GM13977 (cell line): ENCODE measurements around the gene SNRK.

ENCODE experiments used
- DNase-seq: peaks from one replicate; pipeline ENCODE4 v3.0.0; 2012; ENCODE audit warnings: low spot score
- in situ Hi-C: fragments of 300-500 bp; cut with MboI; formaldehyde crosslinking; loops from one replicate; pipeline ENCODE4 v1.12.0; 2022; ENCODE audit warnings: low sequenced_read_pairs, low pct_unique_long_range_greater_than_20kb, mixed read lengths, inconsistent platforms; ENCODE audit not compliant: unreplicated experiment
- TF ChIP-seq, protein P1 (sequence below): IDR thresholded peaks from 2 replicates; pipeline ENCODE4 v1.5.1; 2012; ENCODE audit warnings: mild to moderate bottlenecking, control low read depth; ENCODE audit not compliant: insufficient read depth; ENCODE audit errors: extremely low read depth, missing control alignments

SNRK gene

DNA sequence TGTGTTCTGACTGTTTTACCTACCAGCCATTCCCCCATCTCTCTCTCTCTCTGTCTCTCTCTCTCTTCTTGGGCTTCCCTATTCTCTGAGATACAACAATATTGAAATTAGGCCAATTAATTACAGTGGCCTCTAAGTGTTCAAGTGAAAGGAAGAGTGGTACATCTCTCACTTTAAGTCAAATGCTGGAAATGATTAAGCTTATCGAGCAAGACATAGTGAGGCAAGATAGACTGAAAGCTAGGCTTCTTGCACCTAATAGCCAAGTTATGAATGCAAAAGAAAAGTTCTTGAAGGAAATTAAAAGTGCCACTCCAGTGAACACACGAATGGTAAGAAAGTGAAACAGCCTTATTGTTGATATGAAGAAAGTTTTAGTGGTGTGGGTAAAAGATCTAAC lies 21.3 kb downstream of the SNRK start:
- DNase-seq, result no peak
- TF ChIP-seq, protein P1, sequence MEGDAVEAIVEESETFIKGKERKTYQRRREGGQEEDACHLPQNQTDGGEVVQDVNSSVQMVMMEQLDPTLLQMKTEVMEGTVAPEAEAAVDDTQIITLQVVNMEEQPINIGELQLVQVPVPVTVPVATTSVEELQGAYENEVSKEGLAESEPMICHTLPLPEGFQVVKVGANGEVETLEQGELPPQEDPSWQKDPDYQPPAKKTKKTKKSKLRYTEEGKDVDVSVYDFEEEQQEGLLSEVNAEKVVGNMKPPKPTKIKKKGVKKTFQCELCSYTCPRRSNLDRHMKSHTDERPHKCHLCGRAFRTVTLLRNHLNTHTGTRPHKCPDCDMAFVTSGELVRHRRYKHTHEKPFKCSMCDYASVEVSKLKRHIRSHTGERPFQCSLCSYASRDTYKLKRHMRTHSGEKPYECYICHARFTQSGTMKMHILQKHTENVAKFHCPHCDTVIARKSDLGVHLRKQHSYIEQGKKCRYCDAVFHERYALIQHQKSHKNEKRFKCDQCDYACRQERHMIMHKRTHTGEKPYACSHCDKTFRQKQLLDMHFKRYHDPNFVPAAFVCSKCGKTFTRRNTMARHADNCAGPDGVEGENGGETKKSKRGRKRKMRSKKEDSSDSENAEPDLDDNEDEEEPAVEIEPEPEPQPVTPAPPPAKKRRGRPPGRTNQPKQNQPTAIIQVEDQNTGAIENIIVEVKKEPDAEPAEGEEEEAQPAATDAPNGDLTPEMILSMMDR, result no peak
- in situ Hi-C loops, result no loop called here

- DNase-seq, result no peak
- TF ChIP-seq, protein P1, result no peak
- in situ Hi-C loops, result no loop called here
Measured at GRCh38 chr3:43309372-43310305, 23.3 kb downstream of the SNRK start.

DNA sequence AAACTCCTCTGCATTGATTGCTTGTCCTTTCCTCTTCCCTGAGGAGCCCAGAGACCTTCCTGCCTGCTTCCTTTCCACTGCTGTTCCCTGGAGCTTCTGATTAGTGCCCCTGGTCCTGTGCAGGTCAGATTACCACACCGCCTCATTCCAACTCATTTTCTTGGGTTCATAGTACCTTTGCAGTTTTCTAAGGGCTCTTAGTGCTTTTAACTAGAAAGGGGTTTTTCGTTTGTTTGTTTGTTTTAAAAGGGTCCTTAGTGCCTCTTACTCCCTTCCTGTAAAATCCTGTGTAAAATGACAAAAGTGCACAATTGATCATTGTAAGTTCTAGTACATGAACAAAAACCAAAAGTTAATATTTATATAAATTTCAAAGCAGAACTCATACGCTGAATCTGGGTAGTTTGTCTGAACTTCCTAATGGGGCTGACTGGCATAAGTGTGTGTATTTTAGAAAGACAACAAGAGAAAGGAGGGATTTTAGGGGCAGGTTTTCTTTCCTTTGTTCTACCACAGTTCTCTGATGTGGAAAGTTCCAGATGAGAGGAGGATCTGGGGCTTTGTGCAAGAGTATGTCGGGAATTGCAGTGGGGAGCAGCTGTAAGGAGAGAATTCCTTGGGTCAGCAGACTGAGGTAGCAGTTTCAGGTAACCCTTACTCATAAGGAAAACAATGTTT lies 30.6 kb downstream of the SNRK start:
- TF ChIP-seq, protein P1, result no peak
- no peak for DNase-seq

DNA sequence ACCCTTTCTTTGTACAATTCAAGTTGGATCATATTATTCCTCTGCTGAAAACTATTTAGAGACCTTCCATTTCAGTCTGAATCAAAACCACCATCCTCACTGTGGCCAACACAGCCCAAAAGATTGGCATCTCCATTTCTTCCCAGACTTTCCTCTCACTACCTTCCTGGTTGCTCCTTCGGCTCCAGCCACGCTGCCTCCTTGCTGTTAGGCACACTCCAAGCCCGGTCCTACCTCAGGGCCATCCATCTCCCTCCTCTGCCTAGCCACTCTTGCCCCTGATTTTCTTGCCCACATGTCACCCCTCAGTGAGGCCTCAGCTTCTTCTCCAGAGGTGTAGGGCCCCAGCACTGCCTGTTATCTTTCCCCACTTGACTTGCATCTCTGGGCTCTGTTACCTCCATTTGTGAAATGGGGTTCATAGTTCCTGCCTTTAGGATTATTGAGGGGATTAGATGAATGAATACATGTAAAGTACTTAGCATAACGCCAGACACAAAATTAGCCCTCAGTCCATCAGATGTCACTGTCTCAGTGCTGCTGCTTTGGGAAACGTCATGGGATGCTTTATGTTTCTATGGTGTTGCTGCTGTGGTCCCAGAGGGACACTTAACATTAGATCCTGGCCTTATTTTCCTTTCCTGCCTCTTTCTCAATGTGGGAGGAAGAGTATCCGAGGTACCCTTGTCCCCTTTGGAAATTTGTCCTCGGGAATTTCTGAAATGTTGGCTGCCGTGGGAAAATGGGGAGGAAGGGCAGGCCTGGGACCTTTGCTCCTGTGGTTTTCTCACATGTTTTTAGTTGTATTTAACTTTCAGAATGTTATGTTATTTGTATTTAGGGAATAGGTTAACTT lies 31.3 kb downstream of the SNRK start:
- TF ChIP-seq, protein P1, result no peak
- no peak for DNase-seq
- in situ Hi-C loops, result no loop called here

More for the DNA sequence above, 30.6 kb downstream of the SNRK start:
- in situ Hi-C loops, result no loop called here

DNA sequence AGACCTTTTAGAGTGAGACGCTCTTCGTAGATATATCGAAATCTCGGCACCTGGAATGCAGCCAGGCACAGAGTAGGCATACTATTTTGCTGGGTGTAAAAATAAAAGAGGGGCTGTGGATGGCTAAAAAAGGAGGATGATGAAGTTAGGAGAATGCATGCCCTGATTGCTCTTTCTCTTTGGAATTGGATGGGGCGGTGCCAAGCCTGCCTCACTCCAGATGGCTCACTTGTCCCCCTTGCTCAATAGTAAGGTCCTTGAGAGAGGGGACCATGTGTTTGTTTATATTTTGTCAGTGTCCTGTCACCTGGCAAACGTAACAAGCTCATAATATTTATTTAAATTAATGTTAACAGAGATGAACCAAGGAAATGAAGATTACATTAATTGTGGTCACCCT lies 33.0 kb downstream of the SNRK start:
- in situ Hi-C loops, result no loop called here
- no peak for DNase-seq
- TF ChIP-seq, protein P1, result no peak

DNA sequence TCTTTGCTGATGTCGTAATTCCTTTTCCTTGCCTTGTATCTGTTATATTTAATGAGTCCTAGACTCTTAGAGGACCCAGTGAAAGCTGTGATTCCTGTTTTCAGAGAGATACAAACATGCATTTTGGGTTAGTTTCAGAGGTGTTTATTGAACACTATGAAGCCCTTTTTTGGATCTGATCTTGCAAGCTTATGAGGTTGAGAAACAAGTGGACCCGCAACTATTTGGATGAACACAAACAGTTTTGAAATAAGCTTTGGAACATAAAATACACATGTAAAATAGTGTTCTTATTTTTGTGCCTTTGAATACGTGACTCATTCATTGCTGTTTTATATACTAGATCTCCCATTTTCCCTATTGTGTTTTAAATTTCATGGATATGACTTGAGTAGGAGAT lies 33.5 kb downstream of the SNRK start:
- no peak for DNase-seq
- TF ChIP-seq, protein P1, result no peak

More for the DNA sequence above, 33.5 kb downstream of the SNRK start:
- in situ Hi-C loops, result no loop called here
